GM18519 (cell line): ENCODE data around the gene PRICKLE2.
A peak's percentile ranks its signal among the peaks of the same experiment; 100 is the strongest.

Experiments used
- ATAC-seq: cut with Tn5 transposase; IDR thresholded peaks from one replicate; pipeline ENCODE4 v1.9.1; 2021; ENCODE audit warnings: mild to moderate bottlenecking, moderate library complexity; ENCODE audit not compliant: unreplicated experiment, low FRiP score

Gene PRICKLE2

DNA sequence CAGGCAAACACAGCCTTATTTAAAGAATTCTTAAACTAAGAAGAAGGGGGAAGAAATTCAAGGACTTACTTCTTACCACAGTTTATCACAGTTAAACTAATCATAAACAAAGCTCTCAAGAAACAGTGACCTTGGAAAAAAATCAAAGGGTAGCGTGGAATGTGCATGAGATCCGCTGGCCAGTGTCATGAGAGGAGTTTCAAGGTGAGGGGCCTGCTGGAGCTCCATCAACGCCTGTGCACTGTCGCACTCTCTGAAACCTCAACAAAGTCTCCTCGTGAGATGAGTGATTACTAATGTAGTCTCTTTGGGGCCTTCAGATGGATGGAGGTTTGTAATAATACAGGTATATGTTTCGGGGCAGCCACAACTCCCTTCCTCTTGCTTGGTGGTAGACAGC is 28.4 kb upstream of the PRICKLE2 start:
- no peak for ATAC-seq

DNA sequence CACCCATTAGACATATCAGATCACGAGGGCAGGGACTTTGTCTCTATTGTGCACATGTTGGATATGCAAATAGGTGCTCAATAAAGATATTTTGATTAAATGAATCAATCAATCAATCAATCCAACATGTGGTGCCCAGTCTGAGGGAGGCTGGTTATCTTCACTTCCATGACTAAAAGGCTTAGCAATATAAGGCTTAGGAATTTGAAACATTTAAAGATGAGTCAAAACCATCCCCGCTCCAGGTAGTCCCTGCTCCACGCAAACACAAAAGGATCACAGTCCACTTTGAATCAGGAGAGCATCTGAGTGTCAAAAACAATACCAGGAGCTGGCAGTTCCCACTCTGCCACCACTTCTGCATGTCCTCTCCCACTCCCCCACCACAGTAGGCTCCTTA is 25.8 kb upstream of the PRICKLE2 start:
- ATAC-seq: no peak

DNA sequence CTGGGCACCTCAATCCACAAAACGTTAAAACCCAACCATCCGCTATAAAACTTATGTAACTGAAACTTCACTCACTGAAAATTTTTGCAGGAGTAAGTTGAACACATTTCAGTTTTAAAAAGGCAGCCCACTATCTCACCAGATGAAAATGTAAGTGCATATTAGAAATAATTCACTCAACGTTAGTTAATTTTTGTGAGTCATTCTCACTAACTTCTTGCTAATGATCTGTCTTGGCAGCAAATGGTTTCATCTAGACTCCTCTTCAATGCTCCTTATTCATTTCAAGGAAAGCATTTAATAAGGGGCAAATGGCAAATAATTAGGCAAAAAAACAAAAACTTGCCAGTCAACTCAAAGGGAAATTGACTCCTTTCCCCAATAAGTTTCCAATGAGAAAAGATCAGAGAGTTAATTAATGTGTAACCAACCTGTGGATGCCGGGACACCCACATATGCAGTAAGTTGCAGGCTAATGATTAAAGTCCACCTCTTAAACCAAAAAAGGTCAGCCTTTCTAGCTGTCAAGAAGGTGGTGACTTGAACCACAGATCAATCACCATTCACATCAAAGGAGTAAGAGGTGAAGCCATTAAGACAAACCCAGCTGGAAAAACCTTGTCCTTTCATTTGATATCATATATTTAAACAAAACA is 22.9 kb upstream of the PRICKLE2 start:
- ATAC-seq: no peak

DNA sequence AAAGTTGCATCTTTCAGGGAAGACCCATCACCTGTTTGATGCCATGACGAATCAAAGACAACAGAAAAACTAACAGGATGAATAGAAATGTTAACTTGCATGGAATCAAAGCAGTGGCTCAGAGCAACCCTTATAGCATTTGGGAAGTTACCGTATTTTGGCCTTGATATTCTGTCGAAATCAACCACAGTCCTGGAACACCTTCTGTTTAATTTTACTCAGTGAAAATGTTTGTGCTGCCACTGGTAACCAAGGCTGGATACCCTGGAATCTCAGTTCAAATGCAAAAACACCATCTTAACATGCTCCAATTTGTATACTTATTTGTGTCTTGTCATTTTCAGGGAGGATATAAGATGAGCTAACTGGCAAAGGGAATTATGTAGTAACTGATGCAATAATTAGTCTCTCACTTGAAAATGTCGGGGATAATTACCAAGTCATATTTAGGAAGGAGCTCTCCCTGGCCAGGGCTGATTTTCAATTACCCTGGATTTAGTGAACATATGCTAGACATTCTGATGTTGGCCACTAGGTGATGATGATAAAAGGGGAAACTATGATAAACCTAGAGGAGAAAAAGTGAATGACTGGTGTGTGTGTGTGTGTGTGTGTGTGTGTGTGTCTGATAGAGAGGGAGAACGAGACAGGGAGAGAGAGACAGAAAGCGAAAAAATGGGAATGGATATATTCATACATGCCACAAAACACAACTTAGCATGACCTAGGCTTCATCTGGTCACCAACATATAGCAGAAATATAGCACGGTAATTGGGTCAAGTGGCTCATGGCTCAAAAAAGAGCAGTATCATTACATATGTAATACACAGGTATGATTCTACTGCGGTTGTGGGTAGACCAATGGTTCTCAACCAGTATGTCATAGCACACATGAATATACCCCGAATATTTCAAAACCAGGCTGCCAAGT is 19.0 kb upstream of the PRICKLE2 start:
- ATAC-seq: peak; percentile 78

DNA sequence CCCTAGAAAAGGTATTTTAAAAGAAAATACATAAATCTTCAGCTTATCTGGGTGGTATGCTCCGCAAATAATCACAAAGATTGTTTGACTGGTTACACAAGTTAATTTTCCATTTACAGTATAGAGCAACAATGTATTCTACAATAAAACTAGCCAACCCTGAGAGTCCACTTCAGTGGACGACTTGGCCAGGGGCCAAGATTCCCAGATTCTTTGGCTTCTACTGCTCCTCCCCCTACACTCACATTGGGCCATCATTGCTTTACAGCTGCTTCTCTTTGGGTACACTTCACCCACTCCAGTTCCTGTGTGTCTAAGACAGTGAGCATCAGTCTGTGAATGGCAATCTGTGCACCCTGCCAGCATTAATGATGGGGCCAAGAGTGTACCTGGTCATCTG is 17.2 kb upstream of the PRICKLE2 start:
- ATAC-seq: no peak

DNA sequence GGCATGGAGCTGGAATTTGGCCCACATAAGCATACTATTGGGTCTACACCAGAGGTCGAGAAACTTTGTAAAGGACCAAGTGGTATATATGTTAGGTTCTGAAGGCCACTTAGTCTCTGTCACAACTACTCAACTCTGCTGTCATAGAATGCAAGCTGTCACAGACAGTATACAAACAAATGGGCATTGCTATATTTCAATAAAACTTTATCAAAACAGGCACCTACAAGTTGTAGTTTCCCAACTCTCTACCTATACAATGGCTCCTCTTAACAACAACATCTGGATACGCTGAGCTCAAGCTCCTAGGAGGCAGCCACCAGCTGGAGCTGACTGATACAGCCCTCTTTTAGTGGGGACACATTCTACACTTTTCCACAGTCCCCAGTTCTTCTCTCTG is 15.7 kb upstream of the PRICKLE2 start:
- no peak for ATAC-seq

DNA sequence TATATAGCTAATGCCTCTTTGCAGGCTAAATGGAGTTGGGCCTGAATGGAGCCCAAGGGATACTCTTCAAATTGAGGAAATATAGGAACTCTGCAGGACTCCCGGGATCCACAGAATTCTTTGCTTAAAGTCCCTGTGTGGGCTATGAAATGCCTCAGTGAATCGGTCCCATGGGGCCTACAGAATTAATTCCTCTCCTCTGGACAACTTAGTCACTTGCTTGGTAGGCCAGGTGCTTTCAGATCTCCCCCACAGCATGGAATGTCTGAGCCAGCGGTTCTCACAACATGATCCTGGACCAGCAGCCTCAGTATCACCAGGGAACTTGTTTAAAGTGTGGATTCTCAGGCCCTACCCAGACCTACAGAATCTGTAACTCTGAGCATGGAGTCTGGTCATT is 15.1 kb upstream of the PRICKLE2 start:
- ATAC-seq: no peak

DNA sequence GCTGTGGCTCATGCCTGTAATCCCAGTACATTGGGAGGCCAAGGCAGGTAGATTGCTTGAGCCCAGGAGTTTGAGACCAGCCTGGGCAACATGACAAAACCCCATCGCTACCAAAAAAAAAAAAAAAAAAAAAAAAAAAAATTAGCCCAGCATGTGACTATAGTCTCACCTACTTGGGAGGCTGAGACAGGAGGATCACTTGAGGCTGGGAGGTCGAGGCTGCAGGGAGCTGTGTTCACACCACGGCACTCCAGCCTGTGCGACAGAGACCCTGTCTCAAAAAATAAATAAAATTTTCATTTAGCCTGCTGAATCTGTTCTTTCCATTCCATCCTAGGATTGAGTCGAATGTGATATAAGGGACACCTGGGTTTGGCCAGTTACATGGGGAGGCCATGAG is 14.6 kb upstream of the PRICKLE2 start:
- ATAC-seq: no peak

DNA sequence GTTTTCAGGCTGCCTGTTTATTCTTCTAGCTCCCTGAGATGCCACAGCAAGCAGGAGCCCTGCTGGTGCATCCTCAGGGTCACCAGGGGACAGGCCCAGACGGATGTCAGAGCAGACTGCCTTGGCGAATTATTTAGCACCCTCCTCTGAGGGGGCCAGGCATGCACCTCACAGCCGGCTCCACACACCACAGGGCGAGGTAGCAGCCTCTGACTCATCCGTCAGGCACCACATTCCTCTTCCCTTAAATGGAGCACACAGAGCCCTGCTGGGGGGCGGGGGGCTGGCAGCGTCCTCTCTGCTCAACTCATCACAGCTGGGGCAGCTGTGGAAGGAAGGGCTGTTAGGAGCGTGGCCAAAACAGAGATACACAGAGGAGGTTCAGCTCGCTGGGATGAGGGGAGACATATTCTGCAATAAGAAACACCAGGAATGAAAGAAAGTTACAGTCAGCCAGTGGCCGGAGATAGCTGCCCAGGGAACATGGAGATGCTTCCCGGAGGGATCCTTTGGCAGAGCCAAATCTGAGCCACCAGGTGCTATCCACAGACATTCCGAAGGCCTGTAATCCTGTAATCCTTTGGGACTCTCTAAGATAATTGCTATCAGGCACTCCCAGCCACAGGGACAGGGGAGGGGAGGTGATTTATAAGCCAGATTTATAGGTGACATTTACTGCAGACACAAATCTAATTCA is 13.9 kb upstream of the PRICKLE2 start:
- ATAC-seq: no peak

DNA sequence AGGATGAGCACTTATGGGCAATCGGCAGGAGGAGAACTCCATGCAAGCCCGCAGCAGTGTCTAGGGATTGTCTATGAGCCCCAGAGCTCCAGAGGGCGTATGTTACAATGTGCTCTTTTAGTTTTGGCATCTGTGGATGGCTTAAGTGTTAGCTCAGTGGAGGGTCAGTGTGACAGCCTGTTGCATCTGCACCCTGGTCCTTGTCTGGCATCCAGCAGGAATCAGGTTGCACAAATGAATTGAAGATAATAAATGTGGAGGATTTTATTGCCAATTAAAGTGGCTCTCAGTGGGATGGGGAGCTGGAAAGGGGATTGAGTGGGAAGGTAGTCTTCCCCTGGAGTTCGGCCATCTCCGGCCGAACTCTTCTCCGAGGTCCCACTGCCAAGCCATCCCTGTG is 11.8 kb upstream of the PRICKLE2 start:
- no peak for ATAC-seq

DNA sequence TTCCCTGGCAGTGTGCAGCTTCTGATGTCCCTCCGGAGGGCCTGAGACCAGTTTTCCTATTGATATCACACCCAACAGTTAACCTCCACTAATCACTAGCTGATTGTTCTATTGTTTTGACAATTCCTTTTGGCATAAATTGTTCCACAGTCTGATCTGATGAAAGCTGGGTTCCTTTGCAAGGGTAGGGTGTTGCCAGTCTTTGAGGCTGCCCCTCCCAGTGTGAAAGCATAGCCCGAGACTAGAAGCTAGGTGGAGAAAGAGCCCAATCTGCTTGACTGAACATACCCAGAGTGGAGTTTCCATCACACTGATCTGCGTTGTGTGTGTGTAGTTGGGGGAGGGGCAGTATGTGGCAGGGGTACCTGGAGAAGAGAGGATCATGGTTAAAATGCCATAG is 10.3 kb upstream of the PRICKLE2 start:
- ATAC-seq: no peak

DNA sequence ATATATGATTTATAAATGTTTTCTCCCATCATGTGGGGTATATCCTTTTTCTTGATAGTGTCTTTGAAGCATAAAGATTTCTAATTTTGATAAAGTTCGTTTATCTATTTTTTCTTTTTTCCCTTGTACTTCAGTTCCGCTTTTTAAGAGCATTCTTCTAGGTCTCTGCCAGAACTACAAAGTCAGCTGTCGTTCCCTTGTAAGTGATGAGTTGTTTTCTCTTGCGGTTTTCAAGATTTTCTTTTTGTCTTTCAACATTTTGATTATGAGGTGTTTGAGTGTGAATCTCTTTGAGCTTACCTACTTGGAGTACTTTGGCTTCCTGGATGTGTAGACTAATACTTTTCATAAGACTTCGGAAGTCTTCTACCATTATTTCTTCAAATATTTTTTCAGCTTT is 9.3 kb upstream of the PRICKLE2 start:
- no peak for ATAC-seq

DNA sequence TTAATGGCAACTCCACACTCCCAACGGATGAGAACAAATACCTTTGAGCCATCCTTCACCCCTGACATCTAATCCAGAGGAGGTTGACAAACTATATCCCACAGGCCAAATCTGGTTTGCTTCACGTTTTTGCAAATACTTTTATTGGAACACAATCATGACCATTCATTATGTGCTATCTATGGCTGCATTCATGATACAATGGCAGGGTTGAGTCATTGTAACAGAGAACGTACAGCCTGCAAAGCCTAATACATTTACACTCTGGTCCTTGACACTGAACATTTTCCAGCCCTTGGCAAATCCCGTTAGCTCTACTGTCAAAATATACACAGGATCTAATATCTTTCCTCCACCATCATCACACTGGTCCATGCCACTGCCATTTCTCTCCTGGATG is 7.6 kb upstream of the PRICKLE2 start:
- no peak for ATAC-seq

DNA sequence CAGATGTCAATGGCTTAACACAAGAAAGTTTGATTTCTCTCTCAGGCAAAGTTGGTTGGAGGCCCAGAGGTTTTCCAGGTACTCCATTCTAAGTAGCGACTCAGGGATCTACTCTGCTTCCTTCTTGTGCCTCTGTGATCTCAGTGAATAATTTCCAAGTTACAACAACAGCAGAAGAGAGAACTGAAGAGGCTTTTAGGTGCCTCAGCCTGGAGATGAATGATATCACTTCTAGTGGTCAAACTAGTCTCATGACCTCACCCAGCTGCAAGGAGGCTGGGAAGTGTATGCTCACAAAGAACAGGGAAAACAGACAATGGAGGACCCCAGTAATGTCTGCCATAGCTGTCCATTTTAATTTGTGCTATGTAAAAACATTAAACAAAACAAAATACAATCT is 4.6 kb upstream of the PRICKLE2 start:
- ATAC-seq: no peak

DNA sequence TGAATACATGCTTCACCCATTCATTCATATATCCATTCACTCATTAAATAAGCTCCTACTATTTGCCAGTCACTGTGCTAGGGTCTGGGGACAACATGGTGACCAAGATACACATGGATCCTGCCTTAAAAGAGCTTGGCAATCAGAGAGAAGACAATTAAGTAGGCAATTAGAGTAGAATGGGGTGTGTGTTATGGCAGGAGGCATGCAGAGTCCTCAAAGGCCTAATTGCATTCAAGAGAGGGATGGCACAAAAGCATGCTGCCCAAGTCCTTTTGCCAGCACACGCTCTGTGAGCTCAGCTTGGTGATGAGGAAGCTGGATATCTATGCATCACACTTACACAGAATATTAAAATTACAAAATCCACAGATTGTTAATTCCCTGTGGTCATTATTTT is 2.8 kb upstream of the PRICKLE2 start:
- no peak for ATAC-seq

DNA sequence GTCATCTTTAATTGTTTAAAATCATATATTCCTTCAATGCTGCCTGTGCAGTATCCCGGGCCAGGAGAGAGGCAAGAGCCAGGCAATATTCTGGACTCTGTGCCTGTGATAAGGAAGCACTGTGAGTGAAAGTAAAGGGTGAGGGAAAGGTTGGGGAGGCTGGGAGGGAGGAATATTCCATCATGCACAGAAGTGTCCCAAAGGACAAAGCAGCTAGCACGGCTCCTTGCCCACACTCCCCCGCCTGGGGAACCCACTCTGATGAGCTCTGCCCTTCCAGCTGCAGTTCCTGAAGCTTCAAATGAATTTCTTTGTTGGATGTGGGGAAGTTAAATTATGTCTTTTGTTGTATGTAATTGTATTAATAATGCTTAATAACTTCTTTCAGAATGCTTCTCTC is 1.5 kb upstream of the PRICKLE2 start:
- no peak for ATAC-seq

DNA sequence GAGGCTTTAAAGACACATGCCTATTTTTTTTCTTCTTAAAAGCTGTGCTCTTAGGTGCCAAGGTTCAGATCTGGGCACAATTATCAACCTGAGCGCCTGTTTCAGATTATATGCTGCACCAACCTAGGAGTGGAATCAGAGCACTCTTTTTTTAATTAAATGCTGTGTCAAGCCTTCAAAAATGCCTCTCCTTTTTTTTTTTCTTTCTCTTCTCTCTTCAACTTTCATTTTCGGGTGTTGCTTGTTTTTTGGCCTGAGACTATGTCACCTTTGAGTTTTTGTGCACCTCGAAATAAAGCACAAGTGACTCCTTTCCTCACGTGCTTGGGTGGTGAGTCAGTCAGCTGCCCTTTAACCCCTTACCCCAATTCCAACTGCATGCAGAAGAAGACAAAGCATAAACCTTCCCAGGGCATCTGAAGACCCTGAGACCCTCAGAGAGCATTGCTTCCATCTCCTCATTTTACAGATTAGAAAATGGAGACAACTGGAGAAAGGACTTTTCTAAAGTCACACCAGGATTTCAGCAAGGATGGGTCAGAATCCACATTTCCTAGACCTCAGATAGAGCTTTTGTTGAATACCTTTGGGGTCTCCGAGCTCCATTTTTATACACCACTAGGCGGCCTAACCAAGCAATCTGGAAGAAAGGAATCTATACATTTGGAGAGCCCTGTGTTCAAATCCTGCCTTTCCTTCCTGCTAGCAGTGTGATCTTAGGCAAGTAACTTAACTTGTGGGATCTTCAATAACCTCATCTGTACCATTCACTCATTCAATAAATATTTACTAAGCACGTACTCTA is 631 bp upstream of the PRICKLE2 start:
- peak; percentile 14 for ATAC-seq

DNA sequence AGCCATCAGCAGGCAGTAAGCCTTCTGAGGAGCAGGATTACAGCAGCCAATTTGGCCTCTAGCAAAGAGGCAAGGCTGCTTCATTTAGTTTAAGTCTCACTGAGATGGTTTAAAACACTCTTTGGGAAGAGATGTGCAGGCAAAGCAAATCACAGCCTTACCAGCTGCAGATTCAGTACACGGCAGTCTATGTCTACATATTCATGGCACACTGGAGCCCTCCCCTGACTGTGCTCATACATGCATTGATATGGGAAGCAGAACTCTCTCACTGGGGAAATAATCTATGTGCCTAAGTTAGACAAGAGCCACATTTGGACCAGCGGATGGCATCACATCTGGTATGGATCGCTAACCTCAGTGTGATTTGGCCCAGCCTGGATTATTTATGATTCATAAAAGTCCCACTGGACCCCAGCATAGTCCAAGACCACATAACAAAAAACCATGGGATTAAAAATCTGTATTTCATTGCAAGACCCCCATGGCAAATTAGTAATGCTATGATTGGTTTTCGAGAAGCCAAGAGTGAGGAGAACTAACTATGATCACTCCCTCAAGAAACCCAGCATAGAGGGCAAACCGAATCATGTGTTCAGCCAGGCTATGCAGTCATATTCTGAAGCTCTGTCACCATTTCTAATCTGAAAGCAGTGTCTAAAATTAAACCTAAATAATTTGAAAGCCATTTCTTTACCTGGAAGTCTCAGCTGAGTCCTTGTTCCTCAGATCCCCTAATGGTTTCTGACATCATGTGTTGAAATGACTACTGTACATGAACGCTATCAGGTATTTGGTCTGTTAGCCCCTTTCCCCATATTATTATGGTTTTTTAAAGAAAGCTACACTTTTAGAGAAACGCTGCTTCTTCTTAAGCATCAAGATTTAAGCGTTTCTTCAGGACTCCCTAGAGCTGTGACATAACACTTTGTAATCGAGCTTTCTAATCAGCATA is 1.2 kb downstream of the PRICKLE2 start:
- no peak for ATAC-seq

DNA sequence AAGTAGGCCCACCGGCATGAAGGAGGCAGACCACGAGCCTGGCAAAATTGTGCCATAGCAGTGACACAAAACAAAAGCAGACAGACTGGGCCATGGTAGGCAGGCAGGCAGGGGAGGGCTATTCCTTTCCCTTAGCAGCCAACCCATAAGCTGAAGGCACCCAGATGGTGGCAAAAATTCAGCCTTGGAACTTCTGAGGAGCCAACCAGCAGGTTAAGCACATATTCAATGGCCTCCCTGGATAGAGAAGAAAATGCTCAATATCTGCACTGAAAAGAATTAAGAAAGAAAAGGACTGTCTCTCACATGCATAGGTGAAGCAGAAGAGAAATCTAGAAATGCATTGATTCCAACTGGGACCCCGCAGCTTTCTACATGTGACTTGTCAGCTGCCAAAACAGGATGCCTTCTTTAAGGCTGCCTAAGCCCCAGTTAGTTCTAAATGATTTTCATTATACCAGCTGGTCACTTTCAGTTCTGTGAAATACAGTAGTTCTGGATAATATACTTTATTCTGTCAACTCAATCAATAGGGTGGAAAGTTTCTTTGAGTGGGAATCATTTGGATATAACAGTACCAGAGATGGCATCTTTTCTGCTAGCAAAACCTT is 2.7 kb downstream of the PRICKLE2 start:
- no peak for ATAC-seq
